HepG2 (cell line): ENCODE measurements around the gene TSPAN32.

ENCODE experiments used
- BRCA1 ChIP-seq: sonication (generic); formaldehyde crosslinking; IDR thresholded peaks from 2 replicates; pipeline ENCODE4 v1.4.0; 2020; ENCODE audit warnings: missing genetic modification reagents
- CTCF ChIP-seq: sonication (generic); formaldehyde crosslinking; IDR thresholded peaks from 2 replicates; pipeline ENCODE4 v1.5.0; 2020; ENCODE audit warnings: mild to moderate bottlenecking, missing genetic modification reagents, moderate library complexity
- EZH2 ChIP-seq: conservative IDR thresholded peaks from 2 replicates; pipeline ENCODE4 v1.6.1; 2012; ENCODE audit warnings: mild to moderate bottlenecking, low read depth, low read length, moderate library complexity
- FOXK1 ChIP-seq: sonication (generic); formaldehyde crosslinking; IDR thresholded peaks from 2 replicates; pipeline ENCODE4 v1.4.0; 2020; ENCODE audit warnings: low read depth, missing genetic modification reagents, borderline replicate concordance
- KAT7 ChIP-seq: IDR thresholded peaks from 2 replicates; pipeline ENCODE4 v1.6.1; 2018; ENCODE audit warnings: borderline replicate concordance, missing compliant biosample characterization
- MED13 ChIP-seq: sonication (generic); formaldehyde crosslinking; IDR thresholded peaks from 2 replicates; pipeline ENCODE4 v1.5.0; 2020; ENCODE audit warnings: missing genetic modification reagents
- RNF2 ChIP-seq: fragments of 450-650 bp; conservative IDR thresholded peaks from 2 replicates; pipeline ENCODE4 v1.6.1; 2016; ENCODE audit warnings: low read depth
- SMAD1 ChIP-seq: sonication (generic); formaldehyde crosslinking; IDR thresholded peaks from 2 replicates; pipeline ENCODE4 v1.4.0; 2020; ENCODE audit warnings: missing genetic modification reagents, low read depth, mild to moderate bottlenecking, borderline replicate concordance
- TBL1XR1 ChIP-seq: fragments of 150-350 bp; IDR thresholded peaks from 2 replicates; pipeline ENCODE4 v1.6.1; 2014; ENCODE audit warnings: borderline replicate concordance, low read length; ENCODE audit not compliant: partially characterized antibody
- ZBTB26 ChIP-seq: IDR thresholded peaks from 2 replicates; pipeline ENCODE4 v1.6.1; 2016; ENCODE audit warnings: missing compliant biosample characterization, missing genetic modification reagents, borderline replicate concordance
- ZMAT3 ChIP-seq: sonication (generic); formaldehyde crosslinking; conservative IDR thresholded peaks from 2 replicates; pipeline ENCODE4 v1.7.0; 2021; ENCODE audit warnings: missing genetic modification reagents

- TF ChIP-seq KAT7 (CRISPR knock-in tag) (no peak), MED13 (CRISPR knock-in tag) (no peak), ZBTB26 (no peak), BRCA1 (CRISPR knock-in tag) (no peak), RNF2 (no peak), TBL1XR1 (no peak), CTCF (CRISPR knock-in tag) (no peak), EZH2 (no peak), ZMAT3 (no peak), SMAD1 (no peak), FOXK1 (no peak)
These were observed 25.2 kb downstream of the TSPAN32 start for GRCh38 chr11:2327032-2327431.
